ENCODE measurements around the gene NFKBIB. TPM values are rescaled to one million over a fixed set of nuclear protein-coding genes. Genes with fewer than 3 reads are reported as not detected.

NFKBIB gene
- total and polyA plus RNA-seq, 2 donors (not counting 3 experiments of a cell fraction or from before 2014, with no cell fraction given), result 25.0 to 30.8 TPM

DNA sequence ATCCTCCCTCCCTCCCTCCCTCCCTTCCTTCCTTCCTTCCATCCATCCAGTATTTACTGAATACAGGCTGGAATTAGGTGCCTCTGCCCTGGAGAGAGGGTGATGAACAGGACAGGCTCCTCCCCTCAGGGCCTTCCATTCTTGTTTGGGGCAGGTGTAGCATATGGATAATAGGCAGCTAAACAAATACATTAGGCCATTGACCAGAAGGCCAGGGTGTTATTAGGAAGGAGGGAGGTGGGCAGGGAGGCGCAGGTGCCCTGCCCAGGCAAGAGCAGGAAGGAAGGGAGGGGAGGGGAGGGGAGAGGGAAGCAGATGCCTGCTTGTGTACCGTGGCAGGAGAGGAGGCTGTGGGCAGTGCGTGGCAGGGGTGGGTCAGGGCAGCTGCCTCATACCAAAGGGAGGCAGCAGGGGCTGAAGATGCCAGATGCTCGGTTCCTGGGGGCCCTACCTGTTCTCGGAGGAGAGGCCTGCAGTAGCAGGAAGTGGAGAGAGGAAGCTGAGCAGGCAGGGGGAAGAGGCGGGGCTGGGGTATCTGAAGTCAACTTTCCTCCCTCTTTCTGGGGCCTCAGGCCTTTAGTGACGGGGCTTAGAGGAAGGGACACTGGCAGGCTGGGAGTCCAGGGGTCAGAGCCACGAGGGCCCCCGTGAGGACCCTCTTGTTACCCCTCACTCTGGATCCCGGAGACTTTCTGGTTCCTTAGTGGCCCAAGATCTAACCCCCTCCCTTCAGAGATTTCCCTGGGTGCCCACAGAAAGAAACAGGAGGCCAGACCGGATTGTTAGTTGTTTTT lies 21.8 kb upstream of the NFKBIB start, which contains the start of gene RINL:
Gene RINL (minus strand): TSS at position 495 of the 794 bp plus-strand sequence. CDS start 1,533 bp downstream, outside the sequence.
- H3K4me3 ChIP-seq (replicated peaks in 1 of 3; ENCODE audit: insufficient read depth in 1 of 3, low read depth in 1 of 3, low read length in 3 of 3), result no peak within 1 kb of the TSS
- no peaks in the 10 kb centered on the region for H4K20me1 ChIP-seq (replicated peaks; ENCODE audit: control insufficient read depth, extremely low read depth, insufficient read depth, low read length)
- peaks cover 0 to 9% of the 10 kb centered on the region in 2 experiments for H3K36me3 ChIP-seq (ENCODE audit: control insufficient read depth in 2 of 2, extremely low read depth in 1 of 2, insufficient read depth in 2 of 2, low read length in 2 of 2)
- peak; percentile 26 for DNase-seq (ENCODE audit: low read depth, low spot score)
- H2AFZ ChIP-seq (ENCODE audit: low read depth, low read length), result peak within 1 kb of the TSS; percentile 51
- CTCF ChIA-PET, result interaction anchor here (0.7 to 2.7 kb wide), 5 partner anchors 10 to 243 kb away, joined by 3 to 18 read pairs (median 4); partner anchors contain the start of genes MRPS12 and SARS2
- H3K27ac ChIP-seq (ENCODE audit: insufficient read depth, low read depth, low read length), result peak within 1 kb of the TSS; percentile 28
- H3K4me2 ChIP-seq (ENCODE audit: insufficient read depth, low read length), result peak within 1 kb of the TSS; percentile 13
- H3K4me1 ChIP-seq (ENCODE audit: control insufficient read depth, extremely low read depth, insufficient read depth, low read length), result peaks cover 13% of the 10 kb centered on the region
- peak; percentile 70 for FAIRE-seq
- no peaks in the 10 kb centered on the region for H3K27me3 ChIP-seq (ENCODE audit: control insufficient read depth in 2 of 2, insufficient read depth in 2 of 2, low read length in 2 of 2)
- dilution Hi-C loops (cut with MboI; ENCODE audit: extremely low pct_ligation_motif_present, low sequenced_read_pairs) (no loop called here), intact Hi-C loops (cut with micrococcal nuclease) (no loop called here)
- POLR2A ChIA-PET, result interaction anchor here (0.6 kb wide), 1 partner anchor 12 kb away, joined by 5 read pairs; no protein-coding TSS in a partner anchor
- TF ChIP-seq GATA2 (IDR thresholded peaks at IDR 0.05; ENCODE audit: insufficient read depth, insufficient read length, low read depth, low read length) (no peak), POLR2AphosphoS5 (IDR thresholded peaks at IDR 0.05; ENCODE audit: insufficient read depth, low read depth, low read length) (peak; percentile 43), POLR2A (IDR thresholded peaks at IDR 0.05; ENCODE audit: low read depth, low read length) (peak; percentile 46), FOS (IDR thresholded peaks at IDR 0.05; ENCODE audit: borderline replicate concordance, insufficient read depth, low read length) (no peak)
- TSS peak; percentile 52 for BruUV-seq (replicated peaks)
- no peaks in the 10 kb centered on the region for H3K9me1 ChIP-seq (replicated peaks; ENCODE audit: control insufficient read depth, extremely low read depth, insufficient read depth, low read length)
- H3K9ac ChIP-seq (replicated peaks; ENCODE audit: extremely low read depth, insufficient read depth, low read length), result peak within 1 kb of the TSS; percentile 12
- no peaks in the 10 kb centered on the region for H3K79me2 ChIP-seq (ENCODE audit: control insufficient read depth, insufficient read depth, low read length)
- H3K9me3 ChIP-seq (replicated peaks; ENCODE audit: control insufficient read depth, insufficient read depth, low read length), result no peaks in the 10 kb centered on the region

All from endothelial cell of umbilical vein (primary cell).